Small intestine (tissue), 7 donors: ENCODE measurements around the gene CXCL11. TPM values are rescaled to one million over a fixed set of nuclear protein-coding genes. Genes with fewer than 3 reads are reported as not detected.
"Not testable (repeated sequence)": the region's sequence is repeated elsewhere in the genome, so short reads cannot be mapped to it uniquely, and the experiment has no call there.

Source experiments
- DNase-seq, 2 donors: peaks; one replicate each; pipeline versions ENCODE4 v3.0.0 to v3.0.0-alpha.2; 2013
- FAIRE-seq: peaks from 2 replicates; lab custom pipeline; 2012; peaks lifted over from hg19 to GRCh38; lab: Jason Lieb, UNC
- H3K27ac ChIP-seq, 3 donors: one replicate each; pipeline ENCODE4 v1.5.1; 2013; ENCODE audit warnings: low read length in 2 of 3, mild to moderate bottlenecking in 2 of 3, control low read depth in 1 of 3, inconsistent platforms in 1 of 3, low read depth in 1 of 3, moderate library complexity in 1 of 3
- H3K27me3 ChIP-seq, 3 donors: one replicate each; pipeline ENCODE4 v1.6.1; 2013; ENCODE audit warnings: low read length in 3 of 3, inconsistent platforms in 1 of 3; ENCODE audit not compliant: control insufficient read depth in 3 of 3, insufficient read depth in 3 of 3
- H3K36me3 ChIP-seq, 3 donors: one replicate each; pipeline ENCODE4 v1.6.1; 2013; ENCODE audit warnings: low read length in 3 of 3, inconsistent platforms in 1 of 3, low read depth in 1 of 3, mild to moderate bottlenecking in 1 of 3, moderate library complexity in 1 of 3; ENCODE audit not compliant: control insufficient read depth in 3 of 3, insufficient read depth in 2 of 3
- H3K4me1 ChIP-seq, 3 donors: one replicate each; pipeline ENCODE4 v1.6.1; 2013; ENCODE audit warnings: low read length in 2 of 3, inconsistent platforms in 1 of 3, low read depth in 1 of 3, mild to moderate bottlenecking in 1 of 3, moderate library complexity in 1 of 3; ENCODE audit not compliant: control insufficient read depth in 3 of 3, insufficient read depth in 2 of 3
- H3K4me3 ChIP-seq, 3 donors: one replicate each; pipeline ENCODE4 v1.5.1; 2013; ENCODE audit warnings: low read length in 3 of 3, control low read depth in 1 of 3, inconsistent platforms in 1 of 3, low read depth in 1 of 3, mild to moderate bottlenecking in 1 of 3, moderate library complexity in 1 of 3
- H3K9me3 ChIP-seq, 2 donors: one replicate each; pipeline ENCODE4 v1.6.1; 2013; ENCODE audit warnings: low read depth in 1 of 2, low read length in 1 of 2; ENCODE audit not compliant: control insufficient read depth in 2 of 2, insufficient read depth in 1 of 2
- WGBS, 3 donors: extraction: QIAGEN DNeasy Blood & Tissue Kit; methylation state at CpG; one replicate each; pipeline ENCODE4 v1.1.7; 2013; 5-methylcytosine and 5-hydroxymethylcytosine counted together
- polyA plus RNA-seq, 4 donors: library from polyadenylated mRNA; stranded (reverse) in 3 of 4; unstranded in 1 of 4; fragments of 200-250 nt in 3 of 4; fragments of 120-200 nt in 1 of 4; gene quantifications; one replicate each; pipeline versions ENCODE4 v1.2.1 to v1.2.3, GENCODE V29; 2013
- donor health status: healthy with polysubstance abuse.
- donor health status: control.
- donor health status: control.
- donor health status: Bipolar disorder and iron deficiency.
- donor health status: healthy.

CXCL11 gene
- polyA plus RNA-seq, 4 donors: 0.13 to 1.3 TPM; not detected in 2

DNA sequence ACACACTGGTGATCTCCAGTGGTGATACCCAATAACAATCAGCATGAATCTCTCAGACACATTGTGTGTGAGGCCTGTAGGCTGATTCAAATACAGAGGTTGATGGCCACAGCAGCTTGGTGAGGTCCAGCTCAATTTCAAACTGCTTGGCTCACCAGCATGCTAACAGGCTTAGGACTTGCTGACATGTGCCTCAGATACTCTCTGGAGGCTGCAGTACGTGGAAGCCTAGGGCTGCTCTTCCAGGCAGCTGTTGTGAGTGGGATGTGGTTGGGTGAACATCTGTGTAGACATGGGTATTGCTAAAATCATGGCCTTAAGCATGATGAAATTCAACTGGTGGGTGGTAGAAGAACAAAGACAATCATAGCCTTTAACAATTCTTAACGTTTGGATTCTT, 32.8 kb downstream of the CXCL11 start:
- DNase-seq: no peak
- Histone ChIP-seq H3K4me3 (no peak overlapping the region), H3K4me1 (peaks cover 0 to 38% (median 0%) of the 10 kb centered on the region in 3 donors), H3K27me3 (no peaks in the 10 kb centered on the region), H3K9me3 (peaks cover 0 to 4% of the 10 kb centered on the region in 2 donors), H3K27ac (no peak overlapping the region), H3K36me3 (no peaks in the 10 kb centered on the region)
- 77 to 87% (median 84%) methylated on average over 2 of the region's 2 CpGs for WGBS, 3 donors
- FAIRE-seq: no peak

DNA sequence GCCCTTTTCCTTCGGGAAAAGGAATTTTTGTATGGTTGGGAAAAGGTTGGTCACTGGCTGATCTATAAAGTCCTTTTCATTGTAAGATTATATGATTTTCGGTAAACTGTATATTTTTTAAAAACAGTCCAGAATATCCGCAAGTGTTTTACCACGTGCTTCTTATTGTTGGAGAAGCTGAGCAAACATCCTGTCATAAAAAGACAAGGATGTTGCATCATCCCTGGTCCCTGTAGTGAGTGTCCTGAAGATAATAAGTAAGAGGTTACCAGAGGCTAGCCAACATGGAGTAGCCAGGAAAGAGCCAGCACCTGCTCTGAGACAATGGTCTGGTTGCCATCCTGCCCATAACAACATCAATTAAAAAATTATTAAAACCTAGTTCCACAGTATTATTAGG, 33.7 kb downstream of the CXCL11 start:
- no peak overlapping the region for H3K4me3 ChIP-seq
- H3K9me3 ChIP-seq: peaks cover 0 to 4% of the 10 kb centered on the region in 2 donors
- 69 to 79% (median 77%) methylated on average over 4 of the region's 4 CpGs for WGBS, 3 donors
- H3K36me3 ChIP-seq: no peaks in the 10 kb centered on the region
- H3K27ac ChIP-seq: no peak overlapping the region
- peaks cover 0 to 42% (median 0%) of the 10 kb centered on the region in 3 donors for H3K4me1 ChIP-seq
- DNase-seq: peak in 1 of 2 donors; percentile 69
- no peaks in the 10 kb centered on the region for H3K27me3 ChIP-seq
- FAIRE-seq: no peak

DNA sequence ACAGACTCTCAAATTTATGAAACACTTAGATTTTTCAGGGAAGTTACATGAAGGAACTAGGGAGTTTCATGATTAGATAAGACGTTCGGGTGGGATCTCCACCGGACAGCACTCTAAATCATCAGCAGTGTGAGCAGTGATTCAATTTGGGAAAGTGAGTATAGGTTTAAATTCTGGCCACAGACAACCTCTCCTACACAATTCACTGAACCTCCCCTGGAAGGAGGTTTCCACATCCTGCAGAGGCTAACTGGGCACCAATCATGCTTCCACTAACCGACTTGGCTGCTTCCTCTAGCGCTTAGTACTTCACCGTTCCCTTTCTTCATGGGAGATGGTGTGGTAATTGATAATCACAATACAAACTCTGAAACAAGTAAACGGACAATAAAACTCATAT, 34.2 kb downstream of the CXCL11 start:
- peaks cover 0 to 42% (median 0%) of the 10 kb centered on the region in 3 donors for H3K4me1 ChIP-seq
- H3K27ac ChIP-seq: no peak overlapping the region
- H3K36me3 ChIP-seq: no peaks in the 10 kb centered on the region
- DNase-seq (no peak), FAIRE-seq (no peak)
- 83 to 88% (median 85%) methylated on average over 7 of the region's 7 CpGs for WGBS, 3 donors
- H3K4me3 ChIP-seq: no peak overlapping the region
- H3K9me3 ChIP-seq: peaks cover 0 to 4% of the 10 kb centered on the region in 2 donors
- no peaks in the 10 kb centered on the region for H3K27me3 ChIP-seq

- FAIRE-seq: no peak
- 65 to 92% (median 75%) methylated on average over 1 of the region's 1 CpG for WGBS, 3 donors
- peak in 1 of 2 donors; percentile 32 for DNase-seq
- no peaks in the 10 kb centered on the region for H3K27me3 ChIP-seq
- peaks cover 0 to 4% of the 10 kb centered on the region in 2 donors for H3K9me3 ChIP-seq
- H3K4me3 ChIP-seq: no peak overlapping the region
- H3K4me1 ChIP-seq: peaks cover 0 to 40% (median 0%) of the 10 kb centered on the region in 3 donors
- H3K27ac ChIP-seq: no peak overlapping the region
- H3K36me3 ChIP-seq: no peaks in the 10 kb centered on the region
Observed at GRCh38 chr4:76000279-76000678, 35.6 kb downstream of the CXCL11 start.

DNA sequence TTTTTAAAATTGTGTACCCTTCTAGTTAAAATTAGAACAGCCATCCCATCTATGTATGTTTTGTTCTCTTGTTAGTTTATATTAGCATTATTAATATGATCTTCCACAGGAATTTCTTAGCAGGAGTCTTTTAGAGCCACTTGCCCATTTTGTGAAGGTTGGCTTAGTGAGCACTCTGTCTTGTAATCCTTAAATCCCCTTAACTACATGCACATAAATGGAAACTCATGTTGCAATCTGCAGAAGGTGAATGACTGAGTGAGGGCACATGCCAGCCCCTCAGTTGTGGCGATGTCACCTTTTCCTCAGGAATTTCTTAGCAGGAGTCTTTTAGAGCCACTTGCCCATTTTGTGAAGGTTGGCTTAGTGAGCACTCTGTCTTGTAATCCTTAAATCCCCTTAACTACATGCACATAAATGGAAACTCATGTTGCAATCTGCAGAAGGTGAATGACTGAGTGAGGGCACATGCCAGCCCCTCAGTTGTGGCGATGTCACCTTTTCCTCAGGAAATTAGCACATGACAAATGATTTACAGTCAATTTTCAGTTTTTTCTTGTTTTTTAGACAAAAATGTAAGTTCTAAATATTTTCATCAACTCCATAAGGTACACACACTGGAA, 37.2 kb downstream of the CXCL11 start:
- DNase-seq, FAIRE-seq, H3K27ac ChIP-seq, H3K36me3 ChIP-seq, H3K4me3 ChIP-seq, H3K27me3 ChIP-seq, H3K9me3 ChIP-seq: not testable (repeated sequence)
- peaks cover 0 to 40% (median 0%) of the 10 kb centered on the region in 3 donors for H3K4me1 ChIP-seq
- WGBS, 3 donors: 91 to 94% (median 94%) methylated on average over 2 of the region's 2 CpGs

- H3K27ac ChIP-seq: no peak overlapping the region
Observed at GRCh38 chr4:75997946-75998345, 37.9 kb downstream of the CXCL11 start.

GRCh38 chr4:75997081-75997480, 38.8 kb downstream of the CXCL11 start:
- no peaks in the 10 kb centered on the region for H3K36me3 ChIP-seq
- H3K4me3 ChIP-seq: no peak overlapping the region
- WGBS, 3 donors: 17 to 56% (median 33%) methylated on average over 1 of the region's 1 CpG
- H3K27ac ChIP-seq: peak overlapping the region in 1 of 3 donors; percentile 44
- H3K4me1 ChIP-seq: peaks cover 0 to 34% (median 2%) of the 10 kb centered on the region in 3 donors
- H3K9me3 ChIP-seq: peaks cover 0 to 4% of the 10 kb centered on the region in 2 donors
- no peaks in the 10 kb centered on the region for H3K27me3 ChIP-seq
- DNase-seq: peak; percentile 41 to 84
- FAIRE-seq: peak; percentile 74

More at GRCh38 chr4:75997946-75998345, 37.9 kb downstream of the CXCL11 start:
- Histone ChIP-seq H3K4me1 (peaks cover 0 to 40% (median 0%) of the 10 kb centered on the region in 3 donors), H3K9me3 (peaks cover 0 to 4% of the 10 kb centered on the region in 2 donors), H3K27me3 (no peaks in the 10 kb centered on the region), H3K4me3 (no peak overlapping the region), H3K36me3 (no peaks in the 10 kb centered on the region)
- WGBS, 3 donors: 93 to 97% (median 97%) methylated on average over 2 of the region's 2 CpGs
- FAIRE-seq (no peak), DNase-seq (no peak)

DNA sequence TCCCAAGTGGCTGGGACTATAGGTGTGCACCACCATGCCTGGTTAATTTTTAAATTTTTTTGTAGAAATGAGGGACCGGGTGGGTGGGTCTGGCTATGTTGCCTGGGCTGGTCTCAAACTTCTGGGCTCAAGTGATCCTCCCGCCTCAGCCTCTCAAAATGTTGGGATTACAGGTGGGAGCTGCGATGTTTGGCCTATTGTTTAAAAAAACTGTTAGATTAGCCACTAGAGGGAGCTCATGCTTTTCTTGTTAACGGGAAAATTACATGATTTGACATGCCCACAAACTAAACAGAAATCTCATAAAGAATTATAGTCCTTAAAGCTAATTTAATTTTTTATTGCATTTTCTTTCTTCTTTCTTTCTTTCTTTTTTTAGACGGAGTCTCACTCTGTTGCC, 40.1 kb downstream of the CXCL11 start:
- DNase-seq: peak; percentile 63 to 64
- no peak overlapping the region for H3K4me3 ChIP-seq
- no peak for FAIRE-seq
- no peaks in the 10 kb centered on the region for H3K36me3 ChIP-seq
- no peaks in the 10 kb centered on the region for H3K27me3 ChIP-seq
- WGBS, 3 donors: 7 to 9% (median 9%) methylated on average over 5 of the region's 5 CpGs
- H3K9me3 ChIP-seq: no peaks in the 10 kb centered on the region
- no peak overlapping the region for H3K27ac ChIP-seq
- peaks cover 0 to 27% (median 2%) of the 10 kb centered on the region in 3 donors for H3K4me1 ChIP-seq
